Heart right ventricle (tissue), 16 donors: Measurements from ENCODE around the gene RIC1. TPM values are rescaled to one million over a fixed set of nuclear protein-coding genes. Genes with fewer than 3 reads are reported as not detected.

Source experiments
- ATAC-seq, 8 donors: fragments of 200-7000 bp; cut with Tn5 transposase; one replicate each; pipeline ENCODE4 v1.9.1; 2020; ENCODE audit warnings: mild to moderate bottlenecking in 8 of 8, moderate library complexity in 8 of 8, moderate number of reproducible peaks in 1 of 8
- DNase-seq, 2 donors: peaks; one replicate each; pipeline ENCODE4 v3.0.0-alpha.2; 2020
- H3K27ac ChIP-seq, 10 donors: fragments of 200-600 bp; sonication (generic) in 2 of 10; one replicate each; pipeline versions ENCODE4 v1.5.0 to v1.8.0; 2020 to 2022; ENCODE audit warnings: mild to moderate bottlenecking in 3 of 10
- H3K27me3 ChIP-seq, 7 donors: fragments of 200-600 bp; one replicate each; pipeline ENCODE4 v1.8.0; 2021 to 2022; ENCODE audit warnings: mild to moderate bottlenecking in 2 of 7
- H3K36me3 ChIP-seq, 9 donors: fragments of 200-600 bp; sonication (generic) in 1 of 9; one replicate each; pipeline versions ENCODE4 v1.5.0 to v1.8.0; 2020 to 2022; ENCODE audit warnings: mild to moderate bottlenecking in 2 of 9
- H3K4me1 ChIP-seq, 9 donors: fragments of 200-600 bp; sonication (generic) in 1 of 9; one replicate each; pipeline versions ENCODE4 v1.5.0 to v1.8.0; 2020 to 2022; ENCODE audit warnings: mild to moderate bottlenecking in 4 of 9
- H3K4me3 ChIP-seq, 10 donors: fragments of 200-600 bp; sonication (generic) in 2 of 10; one replicate each; pipeline versions ENCODE4 v1.5.0 to v1.8.0; 2020 to 2022; ENCODE audit warnings: mild to moderate bottlenecking in 7 of 10, moderate library complexity in 2 of 10
- H3K9me3 ChIP-seq, 11 donors: fragments of 200-600 bp in 10 of 11; sonication (generic) in 2 of 11; one replicate each; pipeline versions ENCODE4 v1.5.0 to v1.8.0; 2013 to 2022; ENCODE audit warnings: mild to moderate bottlenecking in 2 of 11, control low read depth in 1 of 11, moderate library complexity in 1 of 11
- WGBS, 2 donors: extraction: QIAGEN DNeasy Blood & Tissue Kit; methylation state at CpG; one replicate each; pipeline ENCODE4 v1.1.7; 2013; ENCODE audit warnings: inconsistent platforms in 1 of 2; 5-methylcytosine and 5-hydroxymethylcytosine counted together
- intact Hi-C, 10 donors: fragments of 100-400 bp; cut with DNase I; formaldehyde crosslinking; loops; one replicate each; pipeline versions ENCODE4 v1.11.1 to v1.14.2; 2022
- polyA plus RNA-seq, 2 donors: library from polyadenylated mRNA; stranded (reverse); fragments of 200-250 nt; gene quantifications; one replicate each; pipeline ENCODE4 v1.2.3, GENCODE V29; 2013
- total RNA-seq, 10 donors: library from RNA; stranded (reverse); fragmentation: NEBNext Ultra II Directional in 3 of 10; extraction: Animal tissue kit (Norgen Biotek cat#: 25700) in 3 of 10; gene quantifications; one replicate each; pipeline versions ENCODE4 v1.2.1 to v1.2.4, GENCODE V29; 2021 to 2023
- TF ChIP-seq, protein P1 (sequence below), 9 donors: fragments of 200-600 bp; sonication (generic) in 2 of 9; IDR thresholded peaks; one replicate each; pipeline versions ENCODE4 v1.5.0 to v1.8.0; 2021 to 2022; ENCODE audit warnings: antibody characterized with exemption in 9 of 9, mild to moderate bottlenecking in 5 of 9, moderate library complexity in 1 of 9
- donor health status: Arrhythmogenic right ventricular cardiomyopathy.
- donor health status: ischemic (EF 13 %, LVEDD 7.1; RV severe dilation, severe dysfunction).
- donor health status: healthy with polysubstance abuse.
- donor health status: DM: no; HTN: yes; CAD: no.
- donor health status: DM: no; HTN: no; CAD: no.
- donor health status: ischemic (EF 25% LVEDD 6.9; RV normal size, moderate dysfunction).
- donor health status: ischemic (EF 25% LVEDD 5.7; RV mildly dilated, moderate dysfunction).
- donor health status: healthy.
- donor health status: DM: yes; HTN: yes; CAD: no.
- donor health status: Ischemic cardiomyopathy.
- donor health status: ischemic (EF 35%, LVEDD 5.7; RV mildly dilated, moderate dysfunction).
- donor health status: nonischemic (EF 11% LVEDD 7.7; RV severe dilation, severe dysfunction).
- donor health status: DM: yes; HTN: yes; CAD: no.
- donor health status: PGD.
- donor health status: ischemic (EF 29% LVEDD 5.4; RV normal size, mild dysfunction).
- donor health status: nonischemic (EF 23%, LVEDD 6.1; RV moderate dilation, normal function).

The RIC1 gene
- total and polyA plus RNA-seq, 12 donors, result 2.5 to 13.8 (median 8.3) TPM

DNA sequence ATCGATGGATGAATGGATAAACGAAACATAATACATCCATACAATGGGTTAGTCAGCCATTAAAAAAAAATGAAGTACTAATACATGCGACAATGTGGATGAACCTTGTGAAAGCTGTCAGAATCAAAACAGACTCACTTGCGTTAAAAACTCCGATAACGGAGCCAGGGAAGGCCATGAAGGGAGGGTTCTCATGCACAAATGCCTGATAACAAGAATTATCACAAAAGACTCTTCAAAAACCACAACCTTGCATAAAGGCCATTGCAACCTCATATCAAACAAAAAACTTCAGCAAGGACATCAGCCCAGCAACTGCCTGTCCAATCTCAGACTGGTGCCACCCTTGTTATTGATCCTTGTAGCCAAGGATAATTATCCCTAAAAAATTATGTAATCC, 190.3 kb downstream of the RIC1 start:
- 91 to 93% methylated on average over 6 of the region's 6 CpGs for WGBS, 2 donors
- no peak for DNase-seq
- Histone ChIP-seq H3K9me3 (no peaks in the 10 kb centered on the region), H3K27me3 (no peaks in the 10 kb centered on the region), H3K4me1 (no peaks in the 10 kb centered on the region), H3K36me3 (peaks cover 0 to 81% (median 14%) of the 10 kb centered on the region in 9 donors), H3K4me3 (no peak overlapping the region), H3K27ac (no peak overlapping the region)
- no peak for ATAC-seq
- intact Hi-C loops, result no loop called here
- TF ChIP-seq, protein P1, sequence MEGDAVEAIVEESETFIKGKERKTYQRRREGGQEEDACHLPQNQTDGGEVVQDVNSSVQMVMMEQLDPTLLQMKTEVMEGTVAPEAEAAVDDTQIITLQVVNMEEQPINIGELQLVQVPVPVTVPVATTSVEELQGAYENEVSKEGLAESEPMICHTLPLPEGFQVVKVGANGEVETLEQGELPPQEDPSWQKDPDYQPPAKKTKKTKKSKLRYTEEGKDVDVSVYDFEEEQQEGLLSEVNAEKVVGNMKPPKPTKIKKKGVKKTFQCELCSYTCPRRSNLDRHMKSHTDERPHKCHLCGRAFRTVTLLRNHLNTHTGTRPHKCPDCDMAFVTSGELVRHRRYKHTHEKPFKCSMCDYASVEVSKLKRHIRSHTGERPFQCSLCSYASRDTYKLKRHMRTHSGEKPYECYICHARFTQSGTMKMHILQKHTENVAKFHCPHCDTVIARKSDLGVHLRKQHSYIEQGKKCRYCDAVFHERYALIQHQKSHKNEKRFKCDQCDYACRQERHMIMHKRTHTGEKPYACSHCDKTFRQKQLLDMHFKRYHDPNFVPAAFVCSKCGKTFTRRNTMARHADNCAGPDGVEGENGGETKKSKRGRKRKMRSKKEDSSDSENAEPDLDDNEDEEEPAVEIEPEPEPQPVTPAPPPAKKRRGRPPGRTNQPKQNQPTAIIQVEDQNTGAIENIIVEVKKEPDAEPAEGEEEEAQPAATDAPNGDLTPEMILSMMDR (IDR thresholded peaks at IDR 0.05), result no peak

DNA sequence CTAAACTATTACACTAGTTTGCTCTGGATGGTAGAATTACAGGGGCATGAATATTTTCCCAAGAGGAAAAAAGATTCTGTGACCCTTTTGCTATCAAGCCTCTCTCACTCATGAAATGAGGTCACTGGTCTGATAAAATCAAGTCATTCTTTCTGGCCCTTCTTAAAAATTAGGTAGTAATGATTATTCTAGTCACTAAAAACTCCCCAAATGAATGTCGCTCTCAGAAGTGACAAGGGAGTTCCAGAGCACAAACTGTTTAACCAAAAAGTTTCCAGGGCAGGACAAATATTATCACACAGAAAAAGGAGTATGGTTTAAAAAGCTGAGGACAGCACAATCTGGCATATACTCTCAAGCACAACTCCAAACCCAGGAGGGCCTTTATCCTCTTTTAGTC, 191.5 kb downstream of the RIC1 start:
- DNase-seq, result no peak
- 81 to 86% methylated on average over 1 of the region's 1 CpG for WGBS, 2 donors

DNA sequence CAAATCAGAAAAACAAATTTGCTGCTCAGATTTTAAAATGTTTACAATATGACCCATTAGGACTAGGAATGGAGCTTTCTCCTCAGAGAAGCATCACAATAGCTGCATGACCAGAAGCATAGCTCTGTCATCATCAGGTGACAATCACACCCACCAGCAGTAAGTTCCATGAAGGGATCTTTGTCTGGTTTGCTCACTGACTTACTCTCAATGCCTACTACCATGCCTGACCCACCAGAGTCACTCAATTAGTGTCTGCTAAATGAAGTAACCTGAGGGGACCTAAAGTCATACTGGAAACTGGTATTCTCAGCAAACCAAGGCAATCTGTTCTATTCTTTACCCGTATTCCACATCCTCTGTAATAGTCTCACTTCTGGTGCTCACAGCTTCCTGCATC, 196.3 kb downstream of the RIC1 start:
- Histone ChIP-seq H3K36me3 (peaks cover 0 to 84% (median 9%) of the 10 kb centered on the region in 9 donors), H3K27me3 (no peaks in the 10 kb centered on the region), H3K9me3 (no peaks in the 10 kb centered on the region), H3K27ac (no peak overlapping the region), H3K4me1 (no peaks in the 10 kb centered on the region), H3K4me3 (no peak overlapping the region)
- TF ChIP-seq, protein P1 (IDR thresholded peaks at IDR 0.05), result no peak
- intact Hi-C loops, result no loop called here
- 63 to 72% methylated on average over 1 of the region's 1 CpG for WGBS, 2 donors
- DNase-seq (no peak), ATAC-seq (no peak)

More for the DNA sequence above, 191.5 kb downstream of the RIC1 start:
- no peaks in the 10 kb centered on the region for H3K27me3 ChIP-seq
- no peak overlapping the region for H3K4me3 ChIP-seq
- TF ChIP-seq, protein P1 (IDR thresholded peaks at IDR 0.05), result no peak
- no peaks in the 10 kb centered on the region for H3K4me1 ChIP-seq
- H3K27ac ChIP-seq, result no peak overlapping the region
- intact Hi-C loops, result no loop called here
- ATAC-seq, result no peak
- H3K36me3 ChIP-seq, result peaks cover 0 to 85% (median 14%) of the 10 kb centered on the region in 9 donors
- H3K9me3 ChIP-seq, result no peaks in the 10 kb centered on the region

Other genes starting within 250 kb of the RIC1 start
- 10 to 100 TPM; 30.1 to 53.0 (median 36.3) TPM for gene PLGRKT, start 191.2 kb upstream of the RIC1 start, total RNA-seq
- 10 to 100 TPM; 11.8 to 34.9 TPM for gene PLGRKT, start 191.2 kb upstream of the RIC1 start, polyA plus RNA-seq
- 10 to 100 TPM; 11.3 to 44.0 (median 13.5) TPM for gene CD274, start 178.6 kb upstream of the RIC1 start, total RNA-seq
- gene CD274, start 178.6 kb upstream of the RIC1 start, polyA plus RNA-seq, result 10 to 100 TPM in 1 of 2 donors, 1 to 10 TPM in 1; 4.5 to 26.0 TPM
- 1 to 10 TPM in 8 of 10 donors, under 1 TPM in 2; 0.72 to 8.6 (median 1.3) TPM for gene PDCD1LG2, start 118.6 kb upstream of the RIC1 start, total RNA-seq
- 1 to 10 TPM in 1 of 2 donors, under 1 TPM in 1; 0.51 to 1.2 TPM for gene PDCD1LG2, start 118.6 kb upstream of the RIC1 start, polyA plus RNA-seq
- 10 to 100 TPM; 17.0 to 26.2 (median 22.9) TPM for gene ERMP1, start 204.0 kb downstream of the RIC1 start, total RNA-seq
- 1 to 10 TPM; 5.1 to 5.3 TPM for gene ERMP1, start 204.0 kb downstream of the RIC1 start, polyA plus RNA-seq